IPS DF 19.7 (cell line): ENCODE measurements around the gene FOXL1.

ENCODE experiments used
- DNase-seq: peaks from one replicate; pipeline ENCODE4 v3.0.0-alpha.2; 2013; ENCODE audit warnings: low read depth, low spot score

Gene FOXL1

GRCh38 chr16:86549076-86549892 lies 29.1 kb upstream of the FOXL1 start:
- DNase-seq: no peak

GRCh38 chr16:86549893-86550190 lies 28.5 kb upstream of the FOXL1 start:
- DNase-seq: no peak

- no peak for DNase-seq
Observed at GRCh38 chr16:86550281-86550680, 28.1 kb upstream of the FOXL1 start.

GRCh38 chr16:86553356-86553755 lies 25.0 kb upstream of the FOXL1 start:
- no peak for DNase-seq

- DNase-seq: no peak
Observed at GRCh38 chr16:86554599-86554916, 23.8 kb upstream of the FOXL1 start.

GRCh38 chr16:86554917-86555703 lies 23.2 kb upstream of the FOXL1 start, which contains the start of gene MTHFSD:
MTHFSD (minus strand) TSS chr16:86555235; CDS start chr16:86555184, 51 bp downstream.
- DNase-seq: no peak

- DNase-seq: no peak
Observed at GRCh38 chr16:86555704-86556075, 22.7 kb upstream of the FOXL1 start.

- no peak for DNase-seq
Observed at GRCh38 chr16:86556576-86556975, 21.8 kb upstream of the FOXL1 start.

GRCh38 chr16:86557587-86557986 lies 20.8 kb upstream of the FOXL1 start:
- no peak for DNase-seq

- DNase-seq: no peak
Observed at GRCh38 chr16:86558355-86559193, 19.8 kb upstream of the FOXL1 start.

- DNase-seq: no peak
Observed at GRCh38 chr16:86559802-86560305, 18.5 kb upstream of the FOXL1 start.

- DNase-seq: no peak
Observed at GRCh38 chr16:86562356-86562755, 16.0 kb upstream of the FOXL1 start.

GRCh38 chr16:86563469-86564345 lies 14.6 kb upstream of the FOXL1 start:
- DNase-seq: no peak

GRCh38 chr16:86565181-86565631 lies 13.1 kb upstream of the FOXL1 start:
- DNase-seq: no peak

GRCh38 chr16:86565644-86566511 lies 12.5 kb upstream of the FOXL1 start:
- no peak for DNase-seq

- DNase-seq: no peak
Observed at GRCh38 chr16:86566601-86566965, 11.8 kb upstream of the FOXL1 start, which contains the start of gene FOXC2. FOXC2 (plus strand) TSS chr16:86566829; CDS start chr16:86567336, 507 bp downstream.

GRCh38 chr16:86566966-86567700 lies 11.2 kb upstream of the FOXL1 start:
- no peak for DNase-seq

- DNase-seq: no peak
Observed at GRCh38 chr16:86567701-86568581, 10.4 kb upstream of the FOXL1 start.
